ENCODE data around the gene SLITRK4. TPM values are rescaled to one million over a fixed set of nuclear protein-coding genes. Genes with fewer than 3 reads are reported as not detected.
A peak's percentile ranks its signal among the peaks of the same experiment; 100 is the strongest.

Gene SLITRK4
- total and polyA plus RNA-seq, 8 donors = 0.07 to 1.3 (median 0.40) TPM

- Histone ChIP-seq H3K27ac (no peak overlapping the region), H3K36me3 (no peaks in the 10 kb centered on the region), H3K4me1 (no peaks in the 10 kb centered on the region), H3K27me3 (no peaks in the 10 kb centered on the region), H3K4me3 (no peak overlapping the region), H3K9me3 (no peaks in the 10 kb centered on the region)
- WGBS, 2 donors = 51 to 86% methylated on average over 2 of the region's 2 CpGs
- intact Hi-C loops (cut with DNase I) = no loop called here
- no peak for DNase-seq
- no peak for ATAC-seq
- FAIRE-seq = no peak
- TF ChIP-seq CTCF (IDR thresholded peaks at IDR 0.05) = no peak
These were observed 12.2 kb downstream of the SLITRK4 start for GRCh38 chrX:143623657-143624056.

GRCh38 chrX:143621276-143621675 is 14.6 kb downstream of the SLITRK4 start:
- no peak for TF ChIP-seq CTCF (IDR thresholded peaks at IDR 0.05)
- WGBS, 2 donors = 67 to 89% methylated on average over 2 of the region's 2 CpGs
- Histone ChIP-seq H3K9me3 (no peaks in the 10 kb centered on the region), H3K4me3 (no peak overlapping the region), H3K27me3 (no peaks in the 10 kb centered on the region), H3K4me1 (no peaks in the 10 kb centered on the region), H3K36me3 (no peaks in the 10 kb centered on the region), H3K27ac (no peak overlapping the region)
- intact Hi-C loops (cut with DNase I) = no loop called here
- FAIRE-seq = no peak
- no peak for ATAC-seq
- DNase-seq = no peak

GRCh38 chrX:143615851-143616250 is 20.1 kb downstream of the SLITRK4 start:
- no peaks in the 10 kb centered on the region for H3K27me3 ChIP-seq
- 61 to 68% methylated on average over 4 of the region's 4 CpGs for WGBS, 2 donors
- no peak overlapping the region for H3K27ac ChIP-seq
- TF ChIP-seq CTCF (IDR thresholded peaks at IDR 0.05) = no peak
- no peak overlapping the region for H3K4me3 ChIP-seq
- no peaks in the 10 kb centered on the region for H3K4me1 ChIP-seq
- H3K36me3 ChIP-seq = no peaks in the 10 kb centered on the region
- DNase-seq (no peak), FAIRE-seq (no peak), ATAC-seq (no peak)
- intact Hi-C loops (cut with DNase I) = no loop called here
- H3K9me3 ChIP-seq = no peaks in the 10 kb centered on the region

- H3K36me3 ChIP-seq = no peaks in the 10 kb centered on the region
- intact Hi-C loops (cut with DNase I) = no loop called here
- ATAC-seq = no peak
- H3K4me3 ChIP-seq = no peak overlapping the region
- H3K27me3 ChIP-seq = no peaks in the 10 kb centered on the region
- no peak overlapping the region for H3K27ac ChIP-seq
- H3K9me3 ChIP-seq = no peaks in the 10 kb centered on the region
- H3K4me1 ChIP-seq = no peaks in the 10 kb centered on the region
- DNase-seq = no peak
- WGBS, 2 donors = 91 to 95% methylated on average over 1 of the region's 1 CpG
- peak; percentile 41 for FAIRE-seq
- no peak for TF ChIP-seq CTCF (IDR thresholded peaks at IDR 0.05)
These were observed 34.1 kb downstream of the SLITRK4 start for GRCh38 chrX:143601809-143602208.

- WGBS, 2 donors = 61 to 64% methylated on average over 2 of the region's 2 CpGs
- no peak for TF ChIP-seq CTCF (IDR thresholded peaks at IDR 0.05)
- Histone ChIP-seq H3K9me3 (no peaks in the 10 kb centered on the region), H3K27ac (no peak overlapping the region), H3K4me3 (no peak overlapping the region), H3K4me1 (no peaks in the 10 kb centered on the region), H3K36me3 (no peaks in the 10 kb centered on the region), H3K27me3 (no peaks in the 10 kb centered on the region)
- DNase-seq (no peak), FAIRE-seq (no peak), ATAC-seq (no peak)
- intact Hi-C loops (cut with DNase I) = no loop called here
These were observed 54.7 kb downstream of the SLITRK4 start for GRCh38 chrX:143581240-143581639.

Measured in pancreas (tissue), 10 donors.